Breast epithelium (tissue), 3 donors: ENCODE results near the gene LPAR3.

Experiments used
- POLR2A ChIP-seq: fragments of 450-650 bp; IDR thresholded peaks from one replicate; pipeline ENCODE4 v1.6.1; 2016; ENCODE audit warnings: antibody characterized with exemption, mild to moderate bottlenecking, moderate library complexity
- POLR2AphosphoS5 ChIP-seq, 3 donors: sonication (generic); formaldehyde crosslinking; IDR thresholded peaks; one replicate each; pipeline ENCODE4 v1.6.1; 2017; ENCODE audit warnings: antibody characterized with exemption in 3 of 3
- TF ChIP-seq, protein P1 (sequence below), 3 donors: fragments of 450-650 bp; IDR thresholded peaks; one replicate each; pipeline ENCODE4 v1.5.1; 2016 to 2017; ENCODE audit warnings: antibody characterized with exemption in 3 of 3, mild to moderate bottlenecking in 3 of 3, moderate library complexity in 3 of 3

- no peak for TF ChIP-seq POLR2AphosphoS5 (IDR thresholded peaks at IDR 0.05)
- TF ChIP-seq, protein P1, sequence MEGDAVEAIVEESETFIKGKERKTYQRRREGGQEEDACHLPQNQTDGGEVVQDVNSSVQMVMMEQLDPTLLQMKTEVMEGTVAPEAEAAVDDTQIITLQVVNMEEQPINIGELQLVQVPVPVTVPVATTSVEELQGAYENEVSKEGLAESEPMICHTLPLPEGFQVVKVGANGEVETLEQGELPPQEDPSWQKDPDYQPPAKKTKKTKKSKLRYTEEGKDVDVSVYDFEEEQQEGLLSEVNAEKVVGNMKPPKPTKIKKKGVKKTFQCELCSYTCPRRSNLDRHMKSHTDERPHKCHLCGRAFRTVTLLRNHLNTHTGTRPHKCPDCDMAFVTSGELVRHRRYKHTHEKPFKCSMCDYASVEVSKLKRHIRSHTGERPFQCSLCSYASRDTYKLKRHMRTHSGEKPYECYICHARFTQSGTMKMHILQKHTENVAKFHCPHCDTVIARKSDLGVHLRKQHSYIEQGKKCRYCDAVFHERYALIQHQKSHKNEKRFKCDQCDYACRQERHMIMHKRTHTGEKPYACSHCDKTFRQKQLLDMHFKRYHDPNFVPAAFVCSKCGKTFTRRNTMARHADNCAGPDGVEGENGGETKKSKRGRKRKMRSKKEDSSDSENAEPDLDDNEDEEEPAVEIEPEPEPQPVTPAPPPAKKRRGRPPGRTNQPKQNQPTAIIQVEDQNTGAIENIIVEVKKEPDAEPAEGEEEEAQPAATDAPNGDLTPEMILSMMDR (IDR thresholded peaks at IDR 0.05): no peak
- no peak for TF ChIP-seq POLR2A
These were observed 50.2 kb downstream of the LPAR3 start for GRCh38 chr1:84842748-84843231.
